ENCODE measurements around the gene EEFSEC.

EEFSEC gene

GRCh38 chr3:128348075-128348474, 194.8 kb downstream of the EEFSEC start:
- in situ Hi-C loops (cut with HindIII; ENCODE audit: low pct_ligation_motif_present, low pct_unique_long_range_greater_than_20kb, low sequenced_read_pairs): no loop called here

GRCh38 chr3:128348805-128349531, 195.7 kb downstream of the EEFSEC start:
- in situ Hi-C loops (cut with HindIII; ENCODE audit: low pct_ligation_motif_present, low pct_unique_long_range_greater_than_20kb, low sequenced_read_pairs): no loop called here
- no peak for DNase-seq

More at GRCh38 chr3:128348075-128348474, 194.8 kb downstream of the EEFSEC start:
- no peak for DNase-seq

DNA sequence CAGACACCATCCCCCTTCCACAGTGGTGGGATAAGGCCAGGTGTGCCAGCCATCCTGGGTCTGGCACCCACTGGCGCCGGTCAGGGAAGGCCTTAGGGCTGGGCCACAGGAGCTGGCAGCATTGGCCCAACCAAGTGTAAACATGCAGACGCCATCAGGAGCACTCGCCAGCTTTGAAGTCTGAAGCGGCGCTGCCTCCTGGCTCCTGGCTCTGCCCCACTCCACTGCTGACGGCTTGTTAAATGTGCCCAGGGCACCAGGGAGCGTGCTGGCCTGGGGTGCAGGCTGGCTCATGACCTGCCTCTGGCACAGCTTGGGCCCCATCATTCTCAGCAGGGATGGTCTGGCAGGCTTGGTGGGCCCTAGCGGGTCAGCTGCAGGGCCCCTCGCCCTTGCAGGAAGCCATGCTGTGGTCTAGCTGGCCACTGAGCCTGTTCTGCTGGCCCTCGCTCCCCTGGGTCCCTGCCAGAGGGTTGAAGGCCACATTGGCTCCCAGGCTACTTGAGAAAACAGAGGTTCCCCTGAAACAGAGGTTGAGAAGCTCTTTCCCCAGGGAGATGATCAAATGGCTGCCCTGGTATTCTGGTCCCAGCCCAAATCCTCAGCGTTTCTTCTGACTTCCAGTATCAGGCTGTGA, 196.8 kb downstream of the EEFSEC start:
- no peak for DNase-seq
- in situ Hi-C loops (cut with HindIII; ENCODE audit: low pct_ligation_motif_present, low pct_unique_long_range_greater_than_20kb, low sequenced_read_pairs): no loop called here

DNA sequence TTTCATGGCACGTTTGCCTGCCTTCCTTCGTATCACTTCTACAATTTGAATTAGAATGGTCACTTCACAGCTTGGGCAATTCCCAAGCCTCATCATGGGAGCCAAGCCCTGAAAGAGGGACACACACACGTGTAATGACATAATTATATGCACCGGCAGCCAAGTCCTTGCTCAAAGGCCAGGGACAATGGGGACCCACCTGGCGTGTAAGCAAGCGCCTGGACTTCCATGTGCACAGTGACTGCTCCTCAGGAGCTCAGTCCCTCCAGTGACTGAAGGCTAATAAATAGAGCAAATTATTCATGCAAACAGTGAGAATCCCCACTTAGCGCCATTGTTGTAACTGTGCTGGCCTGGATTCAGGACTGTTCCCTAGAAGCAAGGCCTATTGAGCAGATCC, 198.3 kb downstream of the EEFSEC start:
- in situ Hi-C loops (cut with HindIII; ENCODE audit: low pct_ligation_motif_present, low pct_unique_long_range_greater_than_20kb, low sequenced_read_pairs): no loop called here

DNA sequence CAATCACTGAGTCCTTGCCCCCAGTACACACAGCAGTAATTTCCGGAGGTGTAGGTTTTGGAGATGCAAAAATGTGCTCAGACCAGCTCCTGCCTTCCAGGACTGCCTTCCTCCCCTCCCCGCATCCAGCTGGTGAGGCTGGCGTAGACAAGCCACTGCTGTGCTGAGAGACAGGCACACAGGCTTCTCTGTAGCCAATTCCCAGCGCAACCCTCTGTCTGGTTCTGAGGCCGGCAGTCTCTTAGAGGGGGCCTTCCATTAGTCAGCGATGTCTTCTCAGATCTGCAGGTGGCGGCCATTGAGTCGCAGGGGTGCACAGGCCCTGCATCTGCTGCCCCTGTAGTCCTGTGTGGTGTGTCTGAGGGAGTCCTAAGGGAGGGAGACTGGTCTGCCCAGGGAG, 199.0 kb downstream of the EEFSEC start:
- no peak for DNase-seq
- in situ Hi-C loops (cut with HindIII; ENCODE audit: low pct_ligation_motif_present, low pct_unique_long_range_greater_than_20kb, low sequenced_read_pairs): no loop called here

More for the DNA sequence above, 198.3 kb downstream of the EEFSEC start:
- DNase-seq: no peak

- in situ Hi-C loops (cut with HindIII; ENCODE audit: low pct_ligation_motif_present, low pct_unique_long_range_greater_than_20kb, low sequenced_read_pairs): no loop called here
- no peak for DNase-seq
Measured at GRCh38 chr3:128353361-128353965, 200.2 kb downstream of the EEFSEC start.

- in situ Hi-C loops (cut with HindIII; ENCODE audit: low pct_ligation_motif_present, low pct_unique_long_range_greater_than_20kb, low sequenced_read_pairs): no loop called here
- DNase-seq: no peak
Measured at GRCh38 chr3:128353991-128354687, 200.9 kb downstream of the EEFSEC start.

DNA sequence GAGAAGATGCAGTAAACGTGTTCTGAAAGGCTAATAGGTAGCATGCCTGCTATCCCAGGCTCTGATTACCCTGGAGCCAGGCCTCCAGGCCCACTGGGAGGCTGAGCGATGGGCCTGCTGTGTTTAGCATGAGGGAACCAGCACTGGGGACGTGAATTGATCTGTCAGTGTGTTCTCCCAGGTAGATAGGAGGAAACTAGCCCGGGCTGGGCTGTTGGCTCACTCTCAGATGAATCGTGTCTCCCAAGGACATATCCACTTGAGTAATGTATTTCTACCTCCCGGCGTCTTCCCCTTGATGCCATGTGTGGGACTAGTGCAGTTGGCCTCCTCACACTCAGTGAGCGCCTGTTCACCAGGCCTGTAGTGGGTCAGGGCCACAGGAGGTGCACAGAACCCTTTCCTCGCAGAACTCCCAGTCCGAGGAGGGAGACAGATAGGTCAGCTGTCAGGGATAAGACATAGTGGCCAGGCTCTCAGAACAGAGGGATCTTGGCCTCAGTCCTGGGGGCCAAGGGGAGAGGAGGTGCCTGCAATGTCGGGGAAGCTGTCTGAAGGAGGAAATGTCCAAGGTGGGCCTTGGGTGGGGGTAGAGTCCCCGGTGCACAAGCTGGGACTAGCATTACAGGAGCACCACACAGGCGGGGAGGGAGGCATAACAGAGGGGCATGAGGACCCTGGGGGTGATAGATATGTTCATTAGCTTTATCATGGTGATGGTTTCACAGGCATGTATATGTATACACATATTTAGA, 201.7 kb downstream of the EEFSEC start:
- DNase-seq: no peak
- in situ Hi-C loops (cut with HindIII; ENCODE audit: low pct_ligation_motif_present, low pct_unique_long_range_greater_than_20kb, low sequenced_read_pairs): no loop called here

DNA sequence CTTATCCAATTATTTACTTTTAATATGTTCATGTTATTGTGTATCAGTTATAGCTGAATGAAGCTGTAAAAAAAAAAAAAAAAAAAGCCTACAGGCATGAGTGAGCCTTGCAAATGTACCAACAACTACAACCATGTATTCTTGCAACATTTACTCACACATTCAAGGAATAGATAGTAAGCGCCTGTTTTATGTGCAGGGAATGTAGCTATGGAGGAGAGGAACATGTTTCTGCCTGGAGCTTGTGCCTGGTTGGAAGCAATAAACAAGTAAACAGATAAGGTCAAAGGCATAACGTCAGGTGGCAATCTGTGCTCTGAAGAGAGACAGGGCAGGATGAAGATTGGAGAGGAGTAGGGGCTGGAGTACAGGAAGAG, 202.2 kb downstream of the EEFSEC start:
- DNase-seq: no peak
- in situ Hi-C loops (cut with HindIII; ENCODE audit: low pct_ligation_motif_present, low pct_unique_long_range_greater_than_20kb, low sequenced_read_pairs): no loop called here

- in situ Hi-C loops (cut with HindIII; ENCODE audit: low pct_ligation_motif_present, low pct_unique_long_range_greater_than_20kb, low sequenced_read_pairs): no loop called here
- no peak for DNase-seq
Measured at GRCh38 chr3:128356822-128357221, 203.5 kb downstream of the EEFSEC start.

GRCh38 chr3:128357538-128357937, 204.3 kb downstream of the EEFSEC start:
- in situ Hi-C loops (cut with HindIII; ENCODE audit: low pct_ligation_motif_present, low pct_unique_long_range_greater_than_20kb, low sequenced_read_pairs): no loop called here

DNA sequence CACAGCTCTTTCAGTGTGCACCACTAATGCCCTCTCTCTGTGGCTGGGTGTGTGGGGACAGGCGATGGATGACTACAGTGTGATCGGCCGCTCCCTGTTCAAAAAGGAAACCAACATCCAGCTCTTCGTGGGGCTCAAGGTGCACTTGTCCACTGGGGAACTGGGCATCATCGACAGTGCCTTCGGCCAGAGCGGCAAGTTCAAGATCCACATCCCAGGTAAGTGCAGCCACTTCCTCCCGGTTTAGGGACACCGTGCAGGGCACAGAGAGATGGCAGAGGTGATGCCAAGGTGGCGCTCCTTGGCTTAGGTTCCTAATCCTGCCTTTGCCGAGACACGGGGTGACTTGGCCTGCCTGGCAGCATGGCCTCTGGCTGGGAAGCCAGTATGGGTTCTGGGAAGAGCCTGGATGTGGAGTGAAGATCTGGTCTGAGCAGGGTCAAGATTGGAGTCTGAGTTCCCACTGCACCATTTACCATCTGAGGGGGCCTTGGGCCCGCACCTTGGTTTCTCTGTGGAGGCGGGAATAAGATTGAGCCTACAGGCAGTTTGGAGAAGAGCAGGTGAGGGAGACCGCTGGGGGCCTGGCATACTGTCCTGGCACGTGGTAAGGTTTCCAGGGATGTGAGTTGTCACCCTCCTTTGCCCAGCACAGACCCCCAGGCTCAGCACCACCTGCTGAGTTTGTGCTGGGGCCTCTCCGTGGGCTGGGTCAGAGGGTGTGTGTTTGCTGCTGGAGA, 205.0 kb downstream of the EEFSEC start:
- no peak for DNase-seq
- in situ Hi-C loops (cut with HindIII; ENCODE audit: low pct_ligation_motif_present, low pct_unique_long_range_greater_than_20kb, low sequenced_read_pairs): no loop called here

More at GRCh38 chr3:128357538-128357937, 204.3 kb downstream of the EEFSEC start:
- no peak for DNase-seq

DNA sequence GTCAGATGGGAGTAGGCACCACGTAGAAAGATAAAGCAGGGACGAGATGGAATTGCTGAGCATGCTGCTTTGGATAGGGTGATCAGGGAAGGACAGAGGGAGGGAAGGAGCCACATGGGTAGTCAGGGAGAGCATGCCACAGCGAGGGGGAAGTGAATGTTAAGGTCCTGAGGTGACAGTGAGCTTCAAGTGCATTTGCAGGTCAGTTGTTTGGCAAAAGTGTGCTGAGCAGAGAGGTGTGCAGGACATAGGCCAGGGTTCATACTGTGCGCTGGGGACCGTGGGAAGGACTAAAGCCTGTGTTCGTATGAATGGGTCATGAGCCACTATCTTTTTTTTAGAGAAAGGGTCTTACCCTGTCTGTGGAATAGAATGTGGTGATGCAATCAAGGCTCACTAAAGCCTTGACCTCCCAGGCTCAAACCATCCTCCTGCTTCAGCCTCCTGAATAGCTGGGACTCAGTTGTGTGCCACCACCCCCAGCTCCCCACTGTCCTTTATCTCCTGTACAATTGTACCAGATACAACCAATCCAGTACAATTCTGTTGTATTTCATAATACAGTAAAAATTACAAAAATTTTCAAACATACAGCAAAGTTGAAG, 205.9 kb downstream of the EEFSEC start:
- in situ Hi-C loops (cut with HindIII; ENCODE audit: low pct_ligation_motif_present, low pct_unique_long_range_greater_than_20kb, low sequenced_read_pairs): no loop called here
- no peak for DNase-seq

GRCh38 chr3:128359846-128360642, 206.8 kb downstream of the EEFSEC start:
- DNase-seq: no peak
- in situ Hi-C loops (cut with HindIII; ENCODE audit: low pct_ligation_motif_present, low pct_unique_long_range_greater_than_20kb, low sequenced_read_pairs): no loop called here

GRCh38 chr3:128360705-128361271, 207.5 kb downstream of the EEFSEC start:
- in situ Hi-C loops (cut with HindIII; ENCODE audit: low pct_ligation_motif_present, low pct_unique_long_range_greater_than_20kb, low sequenced_read_pairs): no loop called here
- no peak for DNase-seq

DNA sequence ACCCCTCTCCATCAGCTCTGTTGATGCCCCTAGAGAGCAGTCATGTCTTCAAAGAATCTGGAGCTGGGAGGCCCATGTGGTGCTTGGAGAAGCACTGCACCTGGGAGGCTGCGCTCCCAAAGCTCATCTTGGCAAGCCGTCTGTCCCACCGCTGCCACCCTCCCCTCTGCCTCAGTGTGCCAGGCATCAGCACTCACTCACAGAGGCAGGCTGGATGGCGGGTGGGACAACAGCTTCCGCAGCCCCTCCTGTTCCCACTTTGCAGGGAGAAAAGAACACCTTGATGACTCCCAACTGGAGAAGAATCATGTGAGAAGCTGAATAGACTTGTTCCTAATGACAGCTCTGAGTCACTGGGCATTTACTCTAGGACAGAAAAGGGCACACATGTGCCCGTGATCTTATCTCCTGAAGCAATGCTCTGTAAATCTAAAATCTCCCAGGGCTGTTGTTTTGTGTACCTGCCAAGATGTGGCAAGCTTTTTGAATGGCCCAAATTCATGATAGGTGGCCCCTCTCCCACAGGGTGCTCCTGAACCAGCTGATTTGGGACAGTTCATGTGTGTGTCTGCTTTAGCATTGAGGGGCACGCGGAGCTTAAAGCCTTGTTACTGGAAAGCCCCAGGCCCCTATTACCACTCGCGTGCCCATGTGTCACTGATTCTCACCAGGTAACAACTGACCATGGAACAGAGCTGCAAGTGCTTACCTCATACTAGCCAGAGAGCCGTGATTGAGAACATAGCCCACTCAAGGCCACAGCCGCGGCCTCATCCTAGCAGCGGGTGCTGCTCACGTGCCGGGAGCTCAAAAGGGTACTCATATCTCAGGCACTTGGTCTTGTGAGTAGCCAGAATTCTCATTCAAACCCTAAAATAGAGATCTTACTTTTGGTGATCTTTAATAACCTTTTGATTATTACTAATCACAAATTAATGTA, 209.0 kb downstream of the EEFSEC start:
- in situ Hi-C loops (cut with HindIII; ENCODE audit: low pct_ligation_motif_present, low pct_unique_long_range_greater_than_20kb, low sequenced_read_pairs): no loop called here
- no peak for DNase-seq

Data from ACHN (cell line).